Nephron progenitor cell (in vitro differentiated cells): ENCODE results near the gene FAM234A.

Source experiments
- DNase-seq: peaks from one replicate; pipeline ENCODE4 v3.0.0; 2021
- H3K27ac Mint-ChIP-seq: 2 replicates; pipeline ENCODE4 v1.8.0; 2021; ENCODE audit warnings: mild to moderate bottlenecking, moderate library complexity, mixed read lengths
- H3K27me3 Mint-ChIP-seq: 2 replicates; pipeline ENCODE4 v1.8.0; 2021; ENCODE audit warnings: mild to moderate bottlenecking, low read depth, mixed read lengths; ENCODE audit not compliant: poor library complexity
- H3K36me3 Mint-ChIP-seq: 2 replicates; pipeline ENCODE4 v1.8.0; 2021; ENCODE audit warnings: low read depth, mixed read lengths
- H3K4me1 Mint-ChIP-seq: 2 replicates; pipeline ENCODE4 v1.8.0; 2021; ENCODE audit warnings: mixed read lengths
- H3K4me3 Mint-ChIP-seq: 2 replicates; pipeline ENCODE4 v1.8.0; 2021; ENCODE audit warnings: mild to moderate bottlenecking, moderate library complexity, mixed read lengths
- H3K9me3 Mint-ChIP-seq: 2 replicates; pipeline ENCODE4 v1.8.0; 2021; ENCODE audit warnings: mild to moderate bottlenecking, moderate library complexity, mixed read lengths
- TF ChIP-seq, protein P1 (sequence below): fragments of 200-600 bp; sonication (generic); IDR thresholded peaks from 2 replicates; pipeline ENCODE4 v1.5.0; 2021; ENCODE audit warnings: antibody characterized with exemption

The FAM234A gene

DNA sequence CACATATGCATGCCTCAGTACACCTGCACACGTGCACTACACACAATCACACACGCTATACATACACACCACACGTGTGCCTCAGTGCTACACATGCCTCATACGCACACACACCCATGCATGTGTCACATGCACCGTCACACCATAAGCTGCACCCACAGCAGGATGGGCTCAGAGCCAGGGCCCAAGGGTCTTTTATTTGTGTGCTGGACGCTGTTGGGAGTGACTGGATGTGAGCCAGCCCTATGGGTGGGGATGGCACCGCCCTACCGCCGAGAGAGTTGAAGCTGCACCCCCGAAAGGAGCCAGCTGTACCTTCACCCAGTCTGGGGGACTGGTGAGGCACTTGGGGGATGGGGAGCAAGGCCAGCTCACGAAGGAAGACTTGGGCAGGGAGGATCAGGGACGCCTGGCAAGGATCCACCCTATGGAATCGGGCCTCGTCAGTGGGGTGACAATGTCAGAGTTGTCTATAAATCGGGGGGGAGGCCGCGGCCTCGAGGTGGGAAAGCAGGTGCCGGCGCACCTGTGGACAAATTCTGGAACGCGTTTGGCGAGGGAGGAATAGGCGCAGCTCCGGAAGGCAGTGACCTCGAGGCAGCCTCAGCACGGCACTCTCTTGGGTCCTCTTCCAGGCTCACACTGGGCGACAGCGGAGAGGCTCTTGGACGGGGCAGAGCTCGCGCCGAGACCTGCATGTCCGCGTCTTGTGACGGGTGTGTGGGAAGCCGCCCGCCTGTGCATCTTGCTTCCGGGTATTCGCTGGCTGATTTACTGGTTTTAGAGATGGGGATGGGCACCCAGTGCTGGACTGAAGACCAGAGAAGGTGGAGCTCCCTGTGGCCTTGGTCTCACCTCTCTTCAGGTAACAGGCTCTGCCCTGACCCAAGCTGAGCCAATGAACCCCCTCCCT, 33.8 kb downstream of the FAM234A start:
- H3K27me3 Mint-ChIP-seq: peaks cover 24% of the 10 kb centered on the region
- peaks cover 2% of the 10 kb centered on the region for H3K36me3 Mint-ChIP-seq
- H3K4me3 Mint-ChIP-seq: no peak overlapping the region
- no peaks in the 10 kb centered on the region for H3K4me1 Mint-ChIP-seq
- TF ChIP-seq, protein P1, sequence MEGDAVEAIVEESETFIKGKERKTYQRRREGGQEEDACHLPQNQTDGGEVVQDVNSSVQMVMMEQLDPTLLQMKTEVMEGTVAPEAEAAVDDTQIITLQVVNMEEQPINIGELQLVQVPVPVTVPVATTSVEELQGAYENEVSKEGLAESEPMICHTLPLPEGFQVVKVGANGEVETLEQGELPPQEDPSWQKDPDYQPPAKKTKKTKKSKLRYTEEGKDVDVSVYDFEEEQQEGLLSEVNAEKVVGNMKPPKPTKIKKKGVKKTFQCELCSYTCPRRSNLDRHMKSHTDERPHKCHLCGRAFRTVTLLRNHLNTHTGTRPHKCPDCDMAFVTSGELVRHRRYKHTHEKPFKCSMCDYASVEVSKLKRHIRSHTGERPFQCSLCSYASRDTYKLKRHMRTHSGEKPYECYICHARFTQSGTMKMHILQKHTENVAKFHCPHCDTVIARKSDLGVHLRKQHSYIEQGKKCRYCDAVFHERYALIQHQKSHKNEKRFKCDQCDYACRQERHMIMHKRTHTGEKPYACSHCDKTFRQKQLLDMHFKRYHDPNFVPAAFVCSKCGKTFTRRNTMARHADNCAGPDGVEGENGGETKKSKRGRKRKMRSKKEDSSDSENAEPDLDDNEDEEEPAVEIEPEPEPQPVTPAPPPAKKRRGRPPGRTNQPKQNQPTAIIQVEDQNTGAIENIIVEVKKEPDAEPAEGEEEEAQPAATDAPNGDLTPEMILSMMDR: no peak
- DNase-seq: no peak
- H3K9me3 Mint-ChIP-seq: no peaks in the 10 kb centered on the region
- no peak overlapping the region for H3K27ac Mint-ChIP-seq

DNA sequence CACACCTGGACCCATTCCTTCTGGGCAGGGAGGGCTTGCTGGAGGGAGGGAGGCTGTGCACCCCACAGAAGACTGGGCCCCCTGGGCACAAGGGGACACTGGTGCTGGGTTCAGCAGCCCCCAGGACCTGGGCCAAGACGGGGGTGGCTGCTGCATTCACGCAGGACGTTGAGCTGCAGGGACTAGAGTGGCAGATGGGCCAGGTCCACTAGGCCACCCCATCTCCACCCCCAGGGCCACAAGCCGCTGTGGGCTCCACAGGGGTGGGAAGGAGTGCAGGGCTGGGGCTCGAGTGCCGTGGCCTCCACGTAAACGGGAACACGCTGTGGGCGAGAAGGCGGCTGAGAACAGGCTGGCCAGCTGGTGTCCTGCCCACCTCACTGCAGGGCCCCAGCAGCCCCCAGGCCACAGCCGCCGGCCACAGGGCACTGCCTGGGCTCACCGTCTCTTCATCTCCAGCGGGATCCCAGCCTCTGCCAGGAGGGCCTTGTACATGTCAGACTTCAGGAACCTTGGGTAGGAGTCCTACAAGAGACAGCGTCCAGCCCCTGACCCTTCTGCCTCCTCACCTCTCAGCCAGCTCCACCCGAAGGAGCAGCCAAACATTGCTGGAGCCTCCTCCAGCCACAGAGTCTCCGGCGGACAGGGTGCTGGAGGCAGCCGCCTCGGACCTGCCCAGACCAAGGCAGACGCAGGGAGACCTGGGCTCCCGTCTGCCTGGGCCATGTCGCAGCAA, 34.6 kb downstream of the FAM234A start:
- TF ChIP-seq, protein P1: no peak
- Mint-ChIP-seq H3K36me3 (no peaks in the 10 kb centered on the region), H3K4me1 (no peaks in the 10 kb centered on the region), H3K27ac (no peak overlapping the region), H3K27me3 (peaks cover 26% of the 10 kb centered on the region), H3K4me3 (no peak overlapping the region), H3K9me3 (no peaks in the 10 kb centered on the region)
- DNase-seq: no peak

DNA sequence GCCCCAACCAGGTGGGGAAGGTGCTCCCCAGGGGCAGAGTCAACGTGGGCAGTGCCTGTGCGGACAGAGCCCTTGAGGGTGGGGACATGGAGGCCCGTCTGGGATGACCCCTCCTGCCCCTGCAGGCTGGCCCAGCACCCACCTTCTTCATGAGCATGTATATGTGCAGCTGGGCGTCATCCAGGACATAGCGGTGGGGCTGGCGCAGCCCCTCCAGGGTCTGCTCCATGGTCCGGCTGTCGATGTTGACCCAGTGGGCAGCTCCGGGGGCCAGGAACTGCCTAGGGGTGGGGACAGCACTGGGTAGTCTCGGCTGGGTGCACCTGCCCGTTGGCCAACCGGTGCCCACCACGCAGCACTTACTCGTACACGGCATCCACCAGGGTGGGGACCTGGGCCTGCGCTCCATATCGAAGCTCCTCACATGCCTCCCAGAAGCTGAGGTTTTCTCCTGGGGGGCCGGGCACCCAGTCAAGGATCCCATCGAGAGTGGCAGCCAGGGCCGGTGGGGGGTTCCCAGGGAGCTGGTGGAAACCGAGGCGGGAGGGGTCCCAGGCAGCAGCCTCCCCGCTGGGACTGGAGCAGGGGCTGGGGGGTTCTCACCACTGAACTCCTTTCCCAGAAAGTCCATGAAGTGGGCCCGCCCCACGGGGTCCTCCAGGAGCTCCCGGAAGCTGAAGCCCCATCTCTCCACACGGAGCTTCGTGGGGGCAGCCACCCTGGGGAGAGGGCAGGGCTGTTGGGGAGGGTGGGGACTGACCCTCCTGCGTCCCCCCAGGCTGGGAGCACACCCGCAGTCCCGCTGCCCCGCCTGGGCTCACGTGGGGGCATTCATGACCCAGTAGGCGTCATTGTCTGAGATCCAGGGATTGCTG, 36.0 kb downstream of the FAM234A start:
- no peak for DNase-seq
- Mint-ChIP-seq H3K9me3 (no peaks in the 10 kb centered on the region), H3K4me1 (no peaks in the 10 kb centered on the region), H3K36me3 (no peaks in the 10 kb centered on the region), H3K27ac (no peak overlapping the region), H3K4me3 (no peak overlapping the region), H3K27me3 (peaks cover 38% of the 10 kb centered on the region)
- TF ChIP-seq, protein P1: no peak

DNA sequence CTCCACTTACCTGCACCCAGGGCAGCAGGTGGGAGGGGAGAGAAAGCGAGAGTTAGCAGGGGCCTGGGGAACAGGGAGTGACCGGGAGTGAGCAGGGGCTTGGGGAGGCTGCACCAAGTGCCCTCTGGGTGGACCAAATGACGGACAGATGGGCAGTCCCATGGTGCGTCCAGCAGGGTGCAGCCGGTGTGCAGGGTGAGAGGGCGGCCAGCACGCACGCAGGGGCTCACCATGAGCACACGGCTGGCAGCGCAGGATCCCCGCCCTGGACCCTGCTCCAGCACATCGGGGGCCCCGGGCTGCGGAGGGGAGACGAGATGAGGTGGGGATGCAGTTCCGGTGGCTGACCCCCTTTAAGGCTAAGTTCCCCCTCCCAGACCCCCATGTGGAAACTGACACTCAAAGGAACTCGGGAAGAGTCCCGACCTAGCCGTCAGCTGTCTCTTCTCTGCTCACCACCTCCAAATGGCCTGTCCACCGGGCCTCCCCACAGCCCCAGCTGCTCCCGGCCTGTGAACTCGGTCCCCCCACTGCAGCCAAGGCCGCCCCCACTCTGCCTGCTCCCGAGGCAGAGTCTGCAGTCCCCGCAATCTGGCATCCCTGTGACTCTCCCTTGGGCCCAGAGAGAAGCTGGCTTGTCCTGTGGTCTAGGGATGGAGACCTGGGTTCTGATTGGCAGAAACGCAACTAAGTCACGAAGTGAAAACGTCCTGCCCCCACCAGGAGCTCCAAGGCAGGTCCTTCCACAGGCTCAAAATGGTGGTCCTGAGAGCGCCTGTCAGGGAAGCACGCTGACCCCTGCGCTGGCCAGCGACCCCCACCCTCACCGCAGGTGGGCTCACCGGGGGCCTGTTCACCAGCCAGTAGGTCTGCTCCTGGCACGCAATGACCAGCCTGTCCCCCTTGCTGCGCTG, 38.3 kb downstream of the FAM234A start:
- no peaks in the 10 kb centered on the region for H3K9me3 Mint-ChIP-seq
- no peak overlapping the region for H3K4me3 Mint-ChIP-seq
- no peaks in the 10 kb centered on the region for H3K36me3 Mint-ChIP-seq
- peaks cover 58% of the 10 kb centered on the region for H3K27me3 Mint-ChIP-seq
- no peak for DNase-seq
- no peak overlapping the region for H3K27ac Mint-ChIP-seq
- TF ChIP-seq, protein P1: no peak
- H3K4me1 Mint-ChIP-seq: no peaks in the 10 kb centered on the region
